Stimulated activated CD8-positive, alpha-beta memory T cell treated with anti-CD3 and anti-CD28 coated beads, Interleukin-15, amount 100 ng/mL, for 24 hours (primary cell): ENCODE results near the gene CCNE1.
"Not testable (repeated sequence)": the region's sequence is repeated elsewhere in the genome, so short reads cannot be mapped to it uniquely, and the experiment has no call there.

Source experiments
- DNase-seq: peaks from one replicate; pipeline ENCODE4 v3.0.0-alpha.2; 2020; ENCODE audit warnings: low read depth

Gene CCNE1

GRCh38 chr19:29787281-29787680, 24.5 kb upstream of the CCNE1 start:
- DNase-seq, result no peak

- DNase-seq, result no peak
These were observed 22.8 kb upstream of the CCNE1 start for GRCh38 chr19:29789007-29789406.

- no peak for DNase-seq
These were observed 18.6 kb upstream of the CCNE1 start for GRCh38 chr19:29793116-29793727.

GRCh38 chr19:29794490-29794889, 17.3 kb upstream of the CCNE1 start:
- not testable (repeated sequence) for DNase-seq

- no peak for DNase-seq
These were observed 16.2 kb upstream of the CCNE1 start for GRCh38 chr19:29795461-29796172.

GRCh38 chr19:29796173-29796573, 15.6 kb upstream of the CCNE1 start:
- DNase-seq, result no peak

GRCh38 chr19:29798774-29799497, 12.9 kb upstream of the CCNE1 start:
- no peak for DNase-seq

GRCh38 chr19:29800100-29800825, 11.5 kb upstream of the CCNE1 start:
- no peak for DNase-seq

GRCh38 chr19:29803951-29804350, 7.8 kb upstream of the CCNE1 start:
- DNase-seq, result not testable (repeated sequence)

- DNase-seq, result no peak
These were observed 7.3 kb upstream of the CCNE1 start for GRCh38 chr19:29804493-29804892.

GRCh38 chr19:29805031-29805965, 6.5 kb upstream of the CCNE1 start:
- DNase-seq, result no peak

- DNase-seq, result no peak
These were observed 5.5 kb upstream of the CCNE1 start for GRCh38 chr19:29806098-29806866.

- no peak for DNase-seq
These were observed 4.6 kb upstream of the CCNE1 start for GRCh38 chr19:29807178-29807577.

GRCh38 chr19:29807870-29808405, 3.9 kb upstream of the CCNE1 start:
- DNase-seq, result no peak

GRCh38 chr19:29809795-29810503, 1.8 kb upstream of the CCNE1 start:
- no peak for DNase-seq

GRCh38 chr19:29810504-29810871, 1.3 kb upstream of the CCNE1 start:
- no peak for DNase-seq

- peak; percentile 3 for DNase-seq
These were observed 489 bp downstream of the CCNE1 start for GRCh38 chr19:29812080-29812880.

- DNase-seq, result no peak
These were observed 1.1 kb downstream of the CCNE1 start for GRCh38 chr19:29812881-29813275.

GRCh38 chr19:29813642-29814041, 1.9 kb downstream of the CCNE1 start:
- DNase-seq, result no peak
